HepG2 (cell line): ENCODE measurements around the gene ESRRB. TPM values are rescaled to one million over a fixed set of nuclear protein-coding genes. Genes with fewer than 3 reads are reported as not detected.

Source experiments
- ATAC-seq: fragments of 200-7000 bp; cut with Tn5 transposase; 3 replicates; pipeline ENCODE4 v1.9.1; 2020; ENCODE audit warnings: mild to moderate bottlenecking, moderate library complexity
- BruUV-seq: library from RNA; stranded (reverse); fragments of 400-500 nt; replicated peaks from 2 replicates; lab custom pipeline; 2021; lab: Mats Ljungman, UMichigan
- CTCF ChIA-PET: fragments of 300-600 bp; formaldehyde crosslinking; extraction: SDS; loops from one replicate; lab custom pipeline; 2021; ENCODE audit warnings: low total read pairs, inconsistent platforms, low intra/inter-chr PET ratio; lab: Yijun Ruan, JAX
- POLR2A ChIA-PET: fragments of 350-600 bp; sonication (Branson Sonifier 250); formaldehyde crosslinking; loops from one replicate; lab custom pipeline; 2020; ENCODE audit warnings: antibody characterized with exemption, inconsistent platforms; lab: Yijun Ruan, JAX
- DNase-seq: peaks from one replicate; pipeline ENCODE4 v3.0.0-alpha.2; 2015; ENCODE audit warnings: low spot score
- FAIRE-seq: peaks from 3 replicates; lab custom pipeline; 2011; peaks lifted over from hg19 to GRCh38; lab: Jason Lieb, UNC
- H2AFZ ChIP-seq: one replicate; pipeline ENCODE4 v1.6.1; 2011; ENCODE audit warnings: low read length, inconsistent platforms
- H3K27ac ChIP-seq: fragments of 300-600 bp; 3 replicates; pipeline ENCODE4 v1.8.0; 2011; ENCODE audit warnings: mixed run types, mild to moderate bottlenecking, mixed read lengths, low read length, inconsistent platforms; ENCODE audit not compliant: insufficient read depth; ENCODE audit errors: extremely low read length
- H3K27me3 ChIP-seq, 2 experiments: fragments of 200-600 bp in 1 of 2; 2 replicates in 1 of 2; 3 replicates in 1 of 2; pipeline versions ENCODE4 v1.6.0 to v1.8.0; 2011; ENCODE audit warnings: low read length in 2 of 2, mild to moderate bottlenecking in 2 of 2, moderate library complexity in 2 of 2, inconsistent platforms in 1 of 2; ENCODE audit not compliant: insufficient read depth in 2 of 2, control insufficient read depth in 1 of 2
- H3K36me3 ChIP-seq, 2 experiments: fragments of 200-600 bp in 1 of 2; replicated peaks in 1 of 2; 2 replicates in 1 of 2; 3 replicates in 1 of 2; pipeline versions ENCODE4 v1.5.1 to v1.8.0; 2011; ENCODE audit warnings: low read length in 2 of 2, inconsistent platforms in 1 of 2; ENCODE audit not compliant: insufficient read depth in 2 of 2, control insufficient read depth in 1 of 2
- H3K4me1 ChIP-seq: 2 replicates; pipeline ENCODE4 v1.5.1; 2012; ENCODE audit warnings: low read length, inconsistent platforms; ENCODE audit not compliant: insufficient read depth
- H3K4me2 ChIP-seq: 2 replicates; pipeline ENCODE4 v1.6.0; 2011; ENCODE audit warnings: low read depth, low read length, inconsistent platforms
- H3K4me3 ChIP-seq, 3 experiments: fragments of 200-600 bp in 1 of 3; sonication (generic), shearing (Covaris generic) in 1 of 3; replicated peaks in 1 of 3; 2 replicates each; pipeline ENCODE4 v1.5.1; 2011 to 2016; ENCODE audit warnings: low read length in 3 of 3, inconsistent platforms in 2 of 3, low read depth in 2 of 3, mild to moderate bottlenecking in 2 of 3, control low read depth in 1 of 3, mixed read lengths in 1 of 3; ENCODE audit not compliant: insufficient read depth in 1 of 3
- H3K79me2 ChIP-seq: one replicate; pipeline ENCODE4 v1.6.1; 2011; ENCODE audit warnings: low read length, inconsistent platforms; ENCODE audit not compliant: insufficient read depth
- H3K9ac ChIP-seq: 2 replicates; pipeline ENCODE4 v1.6.0; 2011; ENCODE audit warnings: mild to moderate bottlenecking, low read depth, low read length, inconsistent platforms; ENCODE audit not compliant: insufficient read depth
- H3K9me3 ChIP-seq: 2 replicates; pipeline ENCODE4 v1.5.1; 2012; ENCODE audit warnings: mild to moderate bottlenecking, low read length
- H4K20me1 ChIP-seq: 2 replicates; pipeline ENCODE4 v1.6.0; 2011; ENCODE audit warnings: inconsistent platforms, mild to moderate bottlenecking, low read length, moderate library complexity; ENCODE audit not compliant: insufficient read depth
- CREB3 ChIP-seq: sonication (generic); formaldehyde crosslinking; IDR thresholded peaks from 2 replicates; pipeline ENCODE4 v1.5.0; 2020; ENCODE audit warnings: missing genetic modification reagents
- GTF2F1 ChIP-seq: fragments of 150-350 bp; IDR thresholded peaks from 2 replicates; pipeline ENCODE4 v1.6.1; 2014; ENCODE audit warnings: low read length
- GZF1 ChIP-seq: sonication (generic); formaldehyde crosslinking; IDR thresholded peaks from 2 replicates; pipeline ENCODE4 v1.5.1; 2020; ENCODE audit warnings: mild to moderate bottlenecking, missing genetic modification reagents
- HNRNPK ChIP-seq: fragments of 200-400 bp; formaldehyde crosslinking; IDR thresholded peaks from 2 replicates; pipeline ENCODE4 v1.6.1; 2018; ENCODE audit warnings: low read length, low read depth, moderate library complexity, mild to moderate bottlenecking; ENCODE audit not compliant: poor library complexity, severe bottlenecking
- IRF2 ChIP-seq: IDR thresholded peaks from 2 replicates; pipeline ENCODE4 v1.6.1; 2018; ENCODE audit warnings: missing genetic modification reagents, missing compliant biosample characterization
- KMT2B ChIP-seq: IDR thresholded peaks from 2 replicates; pipeline ENCODE4 v1.6.1; 2016; ENCODE audit warnings: missing genetic modification reagents, missing compliant biosample characterization
- MAFF ChIP-seq: IDR thresholded peaks from 2 replicates; pipeline ENCODE4 v1.6.1; 2011; ENCODE audit warnings: low read depth, low read length, improper control_type of control experiment
- NFIC ChIP-seq: IDR thresholded peaks from 2 replicates; pipeline ENCODE4 v1.6.1; 2012; ENCODE audit warnings: mild to moderate bottlenecking, low read length, inconsistent platforms
- SALL2 ChIP-seq: sonication (generic); formaldehyde crosslinking; IDR thresholded peaks from 2 replicates; pipeline ENCODE4 v1.8.1; 2023; ENCODE audit warnings: mild to moderate bottlenecking, missing genetic modification reagents, inconsistent platforms
- SMAD1 ChIP-seq: sonication (generic); formaldehyde crosslinking; IDR thresholded peaks from 2 replicates; pipeline ENCODE4 v1.4.0; 2020; ENCODE audit warnings: missing genetic modification reagents, low read depth, mild to moderate bottlenecking, borderline replicate concordance
- ZNF234 ChIP-seq: sonication (generic); formaldehyde crosslinking; conservative IDR thresholded peaks from 2 replicates; pipeline ENCODE4 v1.5.1; 2020; ENCODE audit warnings: mild to moderate bottlenecking, missing genetic modification reagents
- ZNF574 ChIP-seq: sonication (generic); formaldehyde crosslinking; IDR thresholded peaks from 2 replicates; pipeline ENCODE4 v1.4.0; 2020; ENCODE audit warnings: missing genetic modification reagents
- ZNF598 ChIP-seq: sonication (generic); formaldehyde crosslinking; IDR thresholded peaks from 2 replicates; pipeline ENCODE4 v1.5.1; 2020; ENCODE audit warnings: mild to moderate bottlenecking, missing genetic modification reagents, borderline replicate concordance
- ZNF704 ChIP-seq: sonication (generic); formaldehyde crosslinking; IDR thresholded peaks from 2 replicates; pipeline ENCODE4 v1.8.1; 2023; ENCODE audit warnings: mild to moderate bottlenecking, inconsistent platforms, moderate library complexity, missing genetic modification reagents, borderline replicate concordance
- ZSCAN20 ChIP-seq: sonication (generic); formaldehyde crosslinking; IDR thresholded peaks from 2 replicates; pipeline ENCODE4 v1.4.0; 2020; ENCODE audit warnings: missing genetic modification reagents, mild to moderate bottlenecking, borderline replicate concordance
- WGBS: methylation state at CpG from one replicate; pipeline ENCODE4 v1.1.6; 2017; ENCODE audit warnings: low lambda C conversion rate; 5-methylcytosine and 5-hydroxymethylcytosine counted together
- in situ Hi-C: cut with HindIII; loops from 2 replicates; pipeline ENCODE4 v1.10.0; 2017; ENCODE audit warnings: low pct_unique_long_range_greater_than_20kb; ENCODE audit not compliant: extremely low pct_ligation_motif_present
- intact Hi-C: fragments of 100-400 bp; cut with micrococcal nuclease; formaldehyde crosslinking; loops from one replicate; pipeline ENCODE4 v1.10.0; 2022; ENCODE audit not compliant: unreplicated experiment
- polyA plus RNA-seq, 8 experiments: library from polyadenylated mRNA; depleted of rRNA in 3 of 8; stranded (reverse) in 7 of 8; unstranded in 1 of 8; fragments of >200 nt; fragmentation: Illumina TruSeq in 4 of 8; extraction: Trizol in 4 of 8; gene quantifications; 2 replicates each; pipeline versions ENCODE4 v1.2.1 to v1.2.3, GENCODE V29; 2011 to 2016; ENCODE audit warnings: low read depth in 4 of 8, missing spikeins in 1 of 8, mixed read lengths in 1 of 8; ENCODE audit not compliant: insufficient read depth in 1 of 8
- total RNA-seq, 5 experiments: library from RNA; depleted of rRNA; stranded (reverse); fragments of >200 nt; fragmentation: Illumina TruSeq; extraction: Trizol; gene quantifications; 2 replicates each; pipeline ENCODE4 v1.2.3, GENCODE V29; 2016; ENCODE audit warnings: low read depth in 1 of 5

ESRRB gene
- total and polyA plus RNA-seq, 2 of the 13 experiments (the other 11 are each of a cell fraction or from before 2014, with no cell fraction given), result 0.04 to 0.33 TPM

GRCh38 chr14:76446921-76447320, 71.0 kb downstream of the ESRRB start:
- FAIRE-seq (no peak), ATAC-seq (no peak), DNase-seq (no peak)
- TF ChIP-seq ZNF704 (CRISPR knock-in tag), result no peak
- TF ChIP-seq ZNF598 (CRISPR knock-in tag), result no peak
- TF ChIP-seq SMAD1 (CRISPR knock-in tag), result no peak
- no peak for TF ChIP-seq CREB3 (CRISPR knock-in tag)
- TF ChIP-seq KMT2B, result no peak
- TF ChIP-seq HNRNPK, result no peak
- ChIA-PET POLR2A (no interaction called here), CTCF (no interaction called here)
- no peak overlapping the region for H3K27ac ChIP-seq
- no peaks in the 10 kb centered on the region for H3K79me2 ChIP-seq
- no peaks in the 10 kb centered on the region for H4K20me1 ChIP-seq
- no peak overlapping the region for H3K4me3 ChIP-seq
- intact Hi-C loops (no loop called here), in situ Hi-C loops (no loop called here)
- peaks cover 0 to 5% of the 10 kb centered on the region in 2 experiments; a peak in 2 of 5 replicates for H3K27me3 ChIP-seq
- H3K9ac ChIP-seq, result no peak overlapping the region
- no peaks in the 10 kb centered on the region for H3K36me3 ChIP-seq
- no peaks in the 10 kb centered on the region for H3K4me1 ChIP-seq
- H3K9me3 ChIP-seq, result no peaks in the 10 kb centered on the region
- 56% methylated on average over 7 of the region's 7 CpGs for WGBS
- no TSS peak for BruUV-seq
- H3K4me2 ChIP-seq, result no peak overlapping the region
- H2AFZ ChIP-seq, result no peak overlapping the region

- no peaks in the 10 kb centered on the region for H3K4me1 ChIP-seq
- BruUV-seq, result no TSS peak
- ATAC-seq (no peak), DNase-seq (no peak), FAIRE-seq (no peak)
- intact Hi-C loops, result no loop called here
- TF ChIP-seq ZSCAN20 (CRISPR knock-in tag) (no peak), GTF2F1 (no peak), ZNF574 (CRISPR knock-in tag) (no peak), IRF2 (CRISPR knock-in tag) (no peak), MAFF (no peak), GZF1 (CRISPR knock-in tag) (no peak), ZNF234 (CRISPR knock-in tag) (no peak), SALL2 (CRISPR knock-in tag) (no peak), NFIC (no peak)
- peaks cover 0 to 5% of the 10 kb centered on the region in 2 experiments; a peak in 2 of 5 replicates for H3K27me3 ChIP-seq
- H3K4me3 ChIP-seq, result no peak overlapping the region
- H2AFZ ChIP-seq, result no peak overlapping the region
- ChIA-PET CTCF (no interaction called here), POLR2A (no interaction called here)
- H3K9me3 ChIP-seq, result no peaks in the 10 kb centered on the region
- H4K20me1 ChIP-seq, result no peaks in the 10 kb centered on the region
- no peaks in the 10 kb centered on the region for H3K36me3 ChIP-seq
- in situ Hi-C loops, result no loop called here
- H3K27ac ChIP-seq, result no peak overlapping the region
- no peak overlapping the region for H3K9ac ChIP-seq
- H3K4me2 ChIP-seq, result no peak overlapping the region
- 55% methylated on average over 3 of the region's 4 CpGs for WGBS
- no peaks in the 10 kb centered on the region for H3K79me2 ChIP-seq
These were observed 74.5 kb downstream of the ESRRB start for GRCh38 chr14:76450476-76450875.
